Upper lobe of left lung (tissue), 4 donors: Measurements from ENCODE around the gene RMND5A.

Experiments
- CTCF ChIP-seq, 6 experiments: fragments of 450-650 bp in 4 of 6; fragments of 200-600 bp in 2 of 6; sonication (generic) in 2 of 6; IDR thresholded peaks; one replicate each; pipeline ENCODE4 v1.5.1; 2016 to 2019; ENCODE audit warnings: antibody characterized with exemption in 6 of 6
- EP300 ChIP-seq, 4 donors: sonication (generic); formaldehyde crosslinking; IDR thresholded peaks; one replicate each; pipeline ENCODE4 v1.5.1; 2017; ENCODE audit warnings: antibody characterized with exemption in 4 of 4, control low read depth in 2 of 4
- POLR2A ChIP-seq, 4 donors: fragments of 450-650 bp; IDR thresholded peaks; one replicate each; pipeline ENCODE4 v1.5.1; 2016 to 2017; ENCODE audit warnings: antibody characterized with exemption in 4 of 4, mild to moderate bottlenecking in 2 of 4
- POLR2AphosphoS5 ChIP-seq, 2 donors: sonication (generic); formaldehyde crosslinking; IDR thresholded peaks; one replicate each; pipeline ENCODE4 v1.5.1; 2017; ENCODE audit warnings: antibody characterized with exemption in 2 of 2

GRCh38 chr2:86788881-86789686 lies 69.0 kb downstream of the RMND5A start:
- TF ChIP-seq CTCF (IDR thresholded peaks at IDR 0.05) = no peak
- TF ChIP-seq EP300 (IDR thresholded peaks at IDR 0.05) = no peak
- TF ChIP-seq POLR2AphosphoS5 (IDR thresholded peaks at IDR 0.05) = no peak
- no peak for TF ChIP-seq POLR2A (IDR thresholded peaks at IDR 0.05)
